Smooth muscle cell (in vitro differentiated cells): ENCODE data around the gene GPR22. TPM values are rescaled to one million over a fixed set of nuclear protein-coding genes. Genes with fewer than 3 reads are reported as not detected.

ENCODE experiments used
- DNase-seq: peaks from one replicate; lab custom pipeline; 2025; ENCODE audit not compliant: unreplicated experiment; lab: John Stamatoyannopoulos, UW
- H2AFZ ChIP-seq: fragments of 200-600 bp; sonication (generic); 2 replicates; pipeline ENCODE4 v1.6.0; 2016; ENCODE audit warnings: antibody characterized with exemption, low read depth, mild to moderate bottlenecking
- H3F3A ChIP-seq: fragments of 200-600 bp; sonication (generic); 2 replicates; pipeline ENCODE4 v1.6.0; 2017; ENCODE audit warnings: antibody characterized with exemption, low read depth
- H3K27ac ChIP-seq: fragments of 200-600 bp; sonication (generic); 2 replicates; pipeline ENCODE4 v1.5.1; 2016; ENCODE audit warnings: low read depth, mild to moderate bottlenecking
- H3K27me3 ChIP-seq: fragments of 200-600 bp; sonication (generic); 2 replicates; pipeline ENCODE4 v1.6.1; 2016; ENCODE audit warnings: low read depth, mild to moderate bottlenecking
- H3K36me3 ChIP-seq: fragments of 200-600 bp; sonication (generic); 2 replicates; pipeline ENCODE4 v1.5.1; 2016; ENCODE audit warnings: low read depth
- H3K4me1 ChIP-seq: fragments of 200-600 bp; sonication (generic); 2 replicates; pipeline ENCODE4 v1.5.1; 2016; ENCODE audit warnings: low read depth
- H3K4me2 ChIP-seq: fragments of 200-600 bp; sonication (generic); 2 replicates; pipeline ENCODE4 v1.6.0; 2016; ENCODE audit warnings: mild to moderate bottlenecking
- H3K4me3 ChIP-seq: fragments of 200-600 bp; sonication (generic); 2 replicates; pipeline ENCODE4 v1.5.1; 2016; ENCODE audit warnings: mild to moderate bottlenecking
- H3K79me2 ChIP-seq: fragments of 200-600 bp; sonication (generic); 2 replicates; pipeline ENCODE4 v1.6.0; 2016; ENCODE audit warnings: low read depth, mild to moderate bottlenecking
- H3K9ac ChIP-seq: fragments of 200-600 bp; sonication (generic); 2 replicates; pipeline ENCODE4 v1.6.0; 2016; ENCODE audit warnings: low read depth
- H3K9me3 ChIP-seq: fragments of 200-600 bp; sonication (generic); replicated peaks from 2 replicates; pipeline ENCODE4 v1.5.1; 2016; ENCODE audit warnings: low read depth
- H4K20me1 ChIP-seq: fragments of 200-600 bp; sonication (generic); 2 replicates; pipeline ENCODE4 v1.6.0; 2016; ENCODE audit warnings: low read depth
- WGBS: methylation state at CpG from one replicate; pipeline ENCODE4 v1.1.7; 2016; ENCODE audit warnings: low lambda C conversion rate; 5-methylcytosine and 5-hydroxymethylcytosine counted together
- polyA plus RNA-seq: library from polyadenylated mRNA; unstranded; fragments of >200 nt; fragmentation: Nextera tagmentation; extraction: Ambion mirVana; gene quantifications from 2 replicates; pipeline ENCODE4 v1.2.1, GENCODE V29; 2016
- total RNA-seq: library from RNA; depleted of rRNA; stranded (reverse); fragments of >200 nt; gene quantifications from 2 replicates; pipeline ENCODE4 v1.2.3, GENCODE V29; 2014
- TF ChIP-seq, protein P1 (sequence below): fragments of 200-600 bp; sonication (generic); IDR thresholded peaks from 2 replicates; pipeline ENCODE4 v1.5.1; 2017; ENCODE audit warnings: borderline replicate concordance, mild to moderate bottlenecking, antibody characterized with exemption; ENCODE audit not compliant: insufficient read depth, poor library complexity, severe bottlenecking

The GPR22 gene
- total and polyA plus RNA-seq, 2 experiments from 2014 or later, result 0.08 TPM; not detected in 1

DNA sequence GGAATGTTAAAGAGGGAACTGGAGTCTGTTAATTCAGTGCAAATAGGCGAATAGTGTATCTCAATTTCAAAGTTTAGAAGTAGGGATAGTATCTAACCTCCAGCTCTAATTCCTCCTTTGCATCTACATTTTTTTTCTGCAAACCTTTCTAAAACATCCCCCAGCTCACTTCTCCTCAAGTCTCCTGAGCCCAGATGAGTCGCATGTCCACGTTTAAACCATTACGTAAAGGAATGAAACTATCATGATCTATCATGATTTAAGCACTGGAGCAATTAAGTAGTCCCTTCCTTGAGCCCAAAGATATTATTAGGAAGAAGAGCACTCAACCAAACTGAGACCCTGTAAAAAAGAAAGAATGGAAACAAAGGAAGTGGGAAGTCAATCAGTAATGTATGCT, 29.9 kb downstream of the GPR22 start:
- Histone ChIP-seq H3K27ac (no peak overlapping the region), H3F3A (no peaks in the 10 kb centered on the region), H2AFZ (no peak overlapping the region), H3K4me2 (no peak overlapping the region), H3K4me1 (no peaks in the 10 kb centered on the region), H3K9ac (no peak overlapping the region), H3K36me3 (no peaks in the 10 kb centered on the region), H3K27me3 (no peaks in the 10 kb centered on the region), H3K4me3 (no peak overlapping the region), H3K79me2 (peaks cover 36% of the 10 kb centered on the region), H3K9me3 (no peaks in the 10 kb centered on the region), H4K20me1 (peaks cover 54% of the 10 kb centered on the region)
- TF ChIP-seq, protein P1, sequence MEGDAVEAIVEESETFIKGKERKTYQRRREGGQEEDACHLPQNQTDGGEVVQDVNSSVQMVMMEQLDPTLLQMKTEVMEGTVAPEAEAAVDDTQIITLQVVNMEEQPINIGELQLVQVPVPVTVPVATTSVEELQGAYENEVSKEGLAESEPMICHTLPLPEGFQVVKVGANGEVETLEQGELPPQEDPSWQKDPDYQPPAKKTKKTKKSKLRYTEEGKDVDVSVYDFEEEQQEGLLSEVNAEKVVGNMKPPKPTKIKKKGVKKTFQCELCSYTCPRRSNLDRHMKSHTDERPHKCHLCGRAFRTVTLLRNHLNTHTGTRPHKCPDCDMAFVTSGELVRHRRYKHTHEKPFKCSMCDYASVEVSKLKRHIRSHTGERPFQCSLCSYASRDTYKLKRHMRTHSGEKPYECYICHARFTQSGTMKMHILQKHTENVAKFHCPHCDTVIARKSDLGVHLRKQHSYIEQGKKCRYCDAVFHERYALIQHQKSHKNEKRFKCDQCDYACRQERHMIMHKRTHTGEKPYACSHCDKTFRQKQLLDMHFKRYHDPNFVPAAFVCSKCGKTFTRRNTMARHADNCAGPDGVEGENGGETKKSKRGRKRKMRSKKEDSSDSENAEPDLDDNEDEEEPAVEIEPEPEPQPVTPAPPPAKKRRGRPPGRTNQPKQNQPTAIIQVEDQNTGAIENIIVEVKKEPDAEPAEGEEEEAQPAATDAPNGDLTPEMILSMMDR, result no peak
- 84% methylated on average over 4 of the region's 4 CpGs for WGBS
- DNase-seq, result no peak

GRCh38 chr7:107501593-107501992, 31.7 kb downstream of the GPR22 start:
- H3F3A ChIP-seq, result no peaks in the 10 kb centered on the region
- H3K4me2 ChIP-seq, result no peak overlapping the region
- no peak overlapping the region for H2AFZ ChIP-seq
- H3K9me3 ChIP-seq, result no peaks in the 10 kb centered on the region
- DNase-seq, result no peak
- TF ChIP-seq, protein P1, result peak; percentile 26
- H3K79me2 ChIP-seq, result peaks cover 21% of the 10 kb centered on the region
- no peak overlapping the region for H3K27ac ChIP-seq
- H3K9ac ChIP-seq, result no peak overlapping the region
- H3K4me3 ChIP-seq, result no peak overlapping the region
- H3K27me3 ChIP-seq, result no peaks in the 10 kb centered on the region
- no peaks in the 10 kb centered on the region for H3K4me1 ChIP-seq
- WGBS, result 89% methylated on average over 1 of the region's 1 CpG
- no peaks in the 10 kb centered on the region for H3K36me3 ChIP-seq
- peaks cover 44% of the 10 kb centered on the region for H4K20me1 ChIP-seq

- no peaks in the 10 kb centered on the region for H3F3A ChIP-seq
- no peak for DNase-seq
- H3K4me2 ChIP-seq, result no peak overlapping the region
- H3K9me3 ChIP-seq, result no peaks in the 10 kb centered on the region
- no peak overlapping the region for H3K4me3 ChIP-seq
- H3K4me1 ChIP-seq, result no peaks in the 10 kb centered on the region
- no peak overlapping the region for H3K9ac ChIP-seq
- WGBS, result 54% methylated on average over 3 of the region's 3 CpGs
- no peak overlapping the region for H2AFZ ChIP-seq
- H3K79me2 ChIP-seq, result peaks cover 15% of the 10 kb centered on the region
- TF ChIP-seq, protein P1, result no peak
- no peaks in the 10 kb centered on the region for H3K27me3 ChIP-seq
- H3K27ac ChIP-seq, result no peak overlapping the region
- H4K20me1 ChIP-seq, result peaks cover 38% of the 10 kb centered on the region
- no peaks in the 10 kb centered on the region for H3K36me3 ChIP-seq
Measured at GRCh38 chr7:107502154-107502553, 32.3 kb downstream of the GPR22 start.

GRCh38 chr7:107502797-107503196, 32.9 kb downstream of the GPR22 start:
- Histone ChIP-seq H3F3A (no peaks in the 10 kb centered on the region), H4K20me1 (peaks cover 32% of the 10 kb centered on the region), H3K9ac (no peak overlapping the region), H3K36me3 (no peaks in the 10 kb centered on the region), H3K9me3 (no peaks in the 10 kb centered on the region), H3K79me2 (peaks cover 9% of the 10 kb centered on the region), H3K4me2 (peak overlapping the region; percentile 16), H3K27me3 (no peaks in the 10 kb centered on the region), H2AFZ (no peak overlapping the region), H3K4me1 (no peaks in the 10 kb centered on the region), H3K27ac (no peak overlapping the region), H3K4me3 (no peak overlapping the region)
- WGBS, result 45% methylated on average over 2 of the region's 2 CpGs
- TF ChIP-seq, protein P1, result no peak
- no peak for DNase-seq
